IMR-90 (cell line): Measurements from ENCODE around the gene PEX11G. TPM values are rescaled to one million over a fixed set of nuclear protein-coding genes. Genes with fewer than 3 reads are reported as not detected.
A peak's percentile ranks its signal among the peaks of the same experiment; 100 is the strongest.

Experiments used
- ATAC-seq: fragments of 200-7000 bp; cut with Tn5 transposase; 2 replicates; pipeline ENCODE4 v1.9.1; 2020; ENCODE audit warnings: low read depth, mild to moderate bottlenecking, moderate library complexity
- BruUV-seq: library from RNA; stranded (reverse); fragments of 400-500 nt; replicated peaks from 2 replicates; lab custom pipeline; 2021; lab: Mats Ljungman, UMichigan
- CTCF ChIA-PET: fragments of 300-600 bp; formaldehyde crosslinking; extraction: SDS; loops from one replicate; lab custom pipeline; 2021; ENCODE audit warnings: antibody characterized with exemption; lab: Yijun Ruan, JAX
- POLR2A ChIA-PET: fragments of 300-600 bp; sonication (Branson Sonifier 250); formaldehyde crosslinking; loops from one replicate; lab custom pipeline; 2022; ENCODE audit warnings: antibody characterized with exemption; ENCODE audit not compliant: unreplicated experiment; lab: Charles Lee
- DNase-seq: peaks from one replicate; pipeline ENCODE4 v3.0.0; 2013
- H2AFZ ChIP-seq: replicated peaks from 2 replicates; pipeline ENCODE3; 2013; ENCODE audit warnings: low read length, mild to moderate bottlenecking; ENCODE audit not compliant: poor library complexity
- H2AK5ac ChIP-seq: 2 replicates; pipeline ENCODE4 v1.6.1; 2013; ENCODE audit warnings: low read depth, low read length, inconsistent platforms
- H2AK9ac ChIP-seq: replicated peaks from 2 replicates; pipeline ENCODE3; 2013; ENCODE audit warnings: mild to moderate bottlenecking, low read depth, low read length, moderate library complexity; ENCODE audit not compliant: poor library complexity
- H2BK120ac ChIP-seq: 2 replicates; pipeline ENCODE4 v1.6.1; 2013; ENCODE audit warnings: low read depth, low read length, inconsistent platforms
- H2BK15ac ChIP-seq: 3 replicates; pipeline ENCODE4 v1.6.1; 2013; ENCODE audit warnings: low read depth, low read length, inconsistent platforms
- H2BK20ac ChIP-seq: 2 replicates; pipeline ENCODE4 v1.6.1; 2013; ENCODE audit warnings: low read depth, mild to moderate bottlenecking, inconsistent platforms, low read length, moderate library complexity
- H2BK5ac ChIP-seq: 2 replicates; pipeline ENCODE4 v1.6.1; 2013; ENCODE audit warnings: mild to moderate bottlenecking, low read depth, low read length, inconsistent platforms; ENCODE audit not compliant: poor library complexity, severe bottlenecking
- H3K14ac ChIP-seq: replicated peaks from 2 replicates; pipeline ENCODE4 v1.6.1; 2013; ENCODE audit warnings: low read depth, low read length, inconsistent platforms
- H3K18ac ChIP-seq: 2 replicates; pipeline ENCODE4 v1.6.1; 2013; ENCODE audit warnings: low read depth, low read length, control low read depth
- H3K23ac ChIP-seq: 2 replicates; pipeline ENCODE4 v1.6.1; 2013; ENCODE audit warnings: low read depth, low read length, inconsistent platforms
- H3K27ac ChIP-seq: 2 replicates; pipeline ENCODE4 v1.5.1; 2013; ENCODE audit warnings: mild to moderate bottlenecking, control low read depth, low read length; ENCODE audit not compliant: insufficient read depth
- H3K27me3 ChIP-seq: 2 replicates; pipeline ENCODE4 v1.6.1; 2013; ENCODE audit warnings: low read length; ENCODE audit not compliant: control insufficient read depth, insufficient read depth
- H3K36me3 ChIP-seq: 2 replicates; pipeline ENCODE4 v1.6.1; 2013; ENCODE audit warnings: low read length, mixed read lengths; ENCODE audit not compliant: control insufficient read depth, insufficient read depth
- H3K4ac ChIP-seq: 2 replicates; pipeline ENCODE4 v1.6.1; 2013; ENCODE audit warnings: low read depth, low read length, inconsistent platforms
- H3K4me1 ChIP-seq: 2 replicates; pipeline ENCODE4 v1.6.1; 2013; ENCODE audit warnings: low read length, mixed read lengths; ENCODE audit not compliant: control insufficient read depth, insufficient read depth
- H3K4me2 ChIP-seq: 2 replicates; pipeline ENCODE4 v1.6.1; 2013; ENCODE audit warnings: low read depth, mild to moderate bottlenecking, control low read depth, low read length, moderate library complexity
- H3K4me3 ChIP-seq: 2 replicates; pipeline ENCODE4 v1.5.1; 2013; ENCODE audit warnings: low read depth, mild to moderate bottlenecking, control low read depth, low read length, moderate library complexity; ENCODE audit not compliant: insufficient read depth
- H3K56ac ChIP-seq: 2 replicates; pipeline ENCODE4 v1.6.1; 2013; ENCODE audit warnings: low read length, inconsistent platforms; ENCODE audit not compliant: insufficient read depth; ENCODE audit errors: extremely low read depth
- H3K79me1 ChIP-seq, 2 experiments: 2 replicates each; pipeline ENCODE4 v1.6.1; 2013; ENCODE audit warnings: low read length in 2 of 2, inconsistent platforms in 1 of 2, low read depth in 1 of 2
- H3K9ac ChIP-seq: 2 replicates; pipeline ENCODE4 v1.6.1; 2013; ENCODE audit warnings: low read depth, low read length, control low read depth
- H3K9me1 ChIP-seq: 2 replicates; pipeline ENCODE4 v1.6.1; 2013; ENCODE audit warnings: low read length, inconsistent platforms; ENCODE audit not compliant: insufficient read depth
- H3K9me3 ChIP-seq: 2 replicates; pipeline ENCODE4 v1.6.1; 2013; ENCODE audit warnings: low read length; ENCODE audit not compliant: control insufficient read depth, insufficient read depth
- H4K20me1 ChIP-seq: 2 replicates; pipeline ENCODE4 v1.6.1; 2013; ENCODE audit warnings: low read length, inconsistent platforms; ENCODE audit not compliant: insufficient read depth
- H4K5ac ChIP-seq: 2 replicates; pipeline ENCODE4 v1.6.1; 2013; ENCODE audit warnings: mild to moderate bottlenecking, low read depth, low read length, control low read depth
- H4K8ac ChIP-seq, 2 experiments: 2 replicates each; pipeline ENCODE4 v1.6.1; 2013; ENCODE audit warnings: low read depth in 2 of 2, low read length in 2 of 2, control low read depth in 1 of 2, inconsistent platforms in 1 of 2
- H4K91ac ChIP-seq: 2 replicates; pipeline ENCODE4 v1.6.1; 2013; ENCODE audit warnings: low read depth, low read length, inconsistent platforms; ENCODE audit not compliant: insufficient read depth
- BHLHE40 ChIP-seq: fragments of 150-350 bp; IDR thresholded peaks from 2 replicates; pipeline ENCODE4 v1.6.1; 2016; ENCODE audit warnings: mild to moderate bottlenecking, low read depth, low read length
- CEBPB ChIP-seq: IDR thresholded peaks from 2 replicates; pipeline ENCODE4 v1.6.1; 2012; ENCODE audit warnings: low read depth, low read length, improper control_type of control experiment
- MAFK ChIP-seq: IDR thresholded peaks from 2 replicates; pipeline ENCODE4 v1.6.1; 2012; ENCODE audit warnings: low read depth, low read length, improper control_type of control experiment
- MAZ ChIP-seq: IDR thresholded peaks from 2 replicates; pipeline ENCODE4 v1.6.1; 2012; ENCODE audit warnings: low read depth, mild to moderate bottlenecking, low read length, improper control_type of control experiment, moderate library complexity, borderline replicate concordance
- NFE2L2 ChIP-seq: fragments of 150-350 bp; IDR thresholded peaks from 2 replicates; pipeline ENCODE4 v1.6.1; 2016; ENCODE audit warnings: low read depth, mild to moderate bottlenecking, low read length
- RAD21 ChIP-seq: IDR thresholded peaks from 2 replicates; pipeline ENCODE4 v1.6.1; 2012; ENCODE audit warnings: low read length, improper control_type of control experiment
- RCOR1 ChIP-seq: IDR thresholded peaks from 2 replicates; pipeline ENCODE4 v1.6.1; 2012; ENCODE audit warnings: mild to moderate bottlenecking, low read length, improper control_type of control experiment; ENCODE audit not compliant: insufficient replicate concordance
- RFX5 ChIP-seq: IDR thresholded peaks from 2 replicates; pipeline ENCODE4 v1.8.0; 2012; ENCODE audit warnings: low read depth, mild to moderate bottlenecking, low read length, moderate library complexity
- WGBS, 2 experiments: methylation state at CpG; one replicate each; pipeline versions ENCODE4 v1.1.5 to v1.1.7; 2013; ENCODE audit warnings: missing lambda C conversion rate in 2 of 2; ENCODE audit not compliant: insufficient read length in 1 of 2; ENCODE audit errors: extremely low coverage in 2 of 2; 5-methylcytosine and 5-hydroxymethylcytosine counted together
- dilution Hi-C: fragments of 300-500 bp; cut with HindIII; formaldehyde crosslinking; loops from one replicate; pipeline ENCODE4 v1.14.3; 2018; ENCODE audit warnings: low sequenced_read_pairs; ENCODE audit not compliant: unreplicated experiment
- in situ Hi-C: fragments of 300-500 bp; cut with MboI; formaldehyde crosslinking; loops from 3 replicates; pipeline ENCODE4 v1.14.3; 2019; ENCODE audit warnings: low sequenced_read_pairs, inconsistent platforms, mixed read lengths
- intact Hi-C: fragments of 100-400 bp; cut with micrococcal nuclease; formaldehyde crosslinking; loops from 2 replicates; pipeline ENCODE4 v1.10.0; 2022
- polyA plus RNA-seq, 3 experiments: library from polyadenylated mRNA; depleted of rRNA; stranded (reverse); fragments of >200 nt; gene quantifications; 2 replicates each; pipeline ENCODE4 v1.2.3, GENCODE V29; 2012; ENCODE audit warnings: low replicate concordance in 1 of 3
- total RNA-seq: library from RNA; depleted of rRNA; stranded (reverse); fragments of >200 nt; gene quantifications from 2 replicates; pipeline ENCODE4 v1.2.3, GENCODE V29; 2012

The PEX11G gene
- total and polyA plus RNA-seq, 2 of the 4 experiments (the other 2 are of a cell fraction) = 0.72 to 1.7 TPM

DNA sequence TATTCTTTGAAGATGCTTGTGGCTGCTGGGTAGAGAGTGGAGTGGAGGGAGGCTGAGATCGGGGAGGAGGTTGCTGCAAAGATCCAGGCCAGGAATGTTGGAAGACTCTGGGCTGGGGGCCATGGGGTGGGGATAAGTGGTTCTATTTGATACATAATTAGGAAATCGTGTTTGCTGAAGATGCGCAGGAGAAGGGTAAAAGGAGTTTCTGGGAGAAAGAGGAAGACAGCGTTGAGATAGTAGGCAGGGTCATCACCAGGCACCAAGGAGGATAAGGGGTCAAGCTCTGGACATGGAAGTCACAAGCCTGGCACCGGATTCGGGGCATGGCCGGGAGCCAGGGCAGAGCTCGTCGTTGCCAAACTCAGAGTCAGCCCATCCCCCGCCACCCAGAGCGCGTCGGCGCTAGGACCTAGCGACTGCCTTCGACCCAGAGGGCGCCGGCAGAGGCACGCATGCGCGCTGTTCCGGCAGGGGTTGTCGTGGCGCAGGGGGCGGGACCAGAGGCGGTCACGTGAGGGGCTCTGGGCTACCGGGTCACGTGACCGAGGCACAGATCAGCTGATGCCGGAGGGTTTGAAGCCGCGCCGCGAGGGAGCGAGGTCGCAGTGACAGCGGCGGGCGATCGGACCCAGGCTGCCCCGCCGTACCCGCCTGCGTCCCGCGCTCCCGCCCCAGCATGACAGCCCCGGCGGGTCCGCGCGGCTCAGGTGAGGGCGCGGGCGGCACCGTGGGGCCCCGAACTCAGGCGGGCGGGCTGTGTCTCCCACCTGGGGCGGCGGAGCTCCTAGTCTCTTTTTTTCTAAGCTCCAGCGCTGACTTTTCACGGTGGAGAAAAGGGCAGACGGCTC, 33.5 kb upstream of the PEX11G start, which contains the start of gene MCOLN1 (continued):
- TF ChIP-seq MAZ = peak; percentile 68; the same call in 1 of the 2 replicates
- no peak for TF ChIP-seq RFX5
- no peak for TF ChIP-seq MAFK

DNA sequence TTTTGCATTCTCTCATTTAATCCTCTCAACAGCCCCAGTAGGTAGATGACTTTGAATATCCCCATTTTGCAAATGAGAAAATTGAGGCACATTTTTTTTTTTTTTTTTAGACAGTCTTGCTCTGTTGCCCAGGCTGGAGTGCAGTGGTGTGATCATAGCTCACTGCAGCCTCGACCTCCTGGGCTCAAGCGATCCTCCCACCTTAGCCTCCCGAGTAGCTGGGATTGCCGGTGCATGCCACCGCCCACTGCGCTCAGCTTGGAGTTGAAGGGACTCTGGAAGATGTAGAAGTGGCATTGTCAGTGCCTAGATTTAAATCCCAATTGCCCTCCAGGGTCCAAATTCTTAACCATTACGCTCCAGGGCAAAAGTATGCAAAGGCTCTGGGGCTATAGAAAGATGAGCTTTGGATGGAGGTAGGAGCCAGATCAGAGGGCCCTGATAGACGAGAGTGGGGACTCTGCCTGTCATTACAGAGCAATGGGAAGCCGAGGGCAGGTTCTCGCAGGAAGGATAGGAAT, 32.8 kb upstream of the PEX11G start:
- Histone ChIP-seq H2AK9ac (peak overlapping the region; percentile 94), H4K20me1 (no peaks in the 10 kb centered on the region), H3K56ac (peak overlapping the region; percentile 53; the same call in 1 of the 2 replicates), H2AK5ac (peak overlapping the region; percentile 95; the same call in 1 of the 2 replicates), H3K27me3 (no peaks in the 10 kb centered on the region), H3K23ac (peak overlapping the region; percentile 89), H3K27ac (peak overlapping the region; percentile 83; the same call in 1 of the 2 replicates), H2BK20ac (no peak overlapping the region), H3K14ac (peak overlapping the region; percentile 98), H4K8ac (peak overlapping the region; percentile 89 to 99), H3K36me3 (peaks cover 18% of the 10 kb centered on the region; the same call in 1 of the 2 replicates), H3K79me1 (peaks cover 17 to 42% of the 10 kb centered on the region in 2 experiments), H3K4me2 (peak overlapping the region; percentile 95), H3K9me3 (no peaks in the 10 kb centered on the region), H3K4me3 (peak overlapping the region; percentile 42), H4K5ac (peak overlapping the region; percentile 98), H2BK15ac (0 out of 3 replicates have a peak overlapping the region, but pooled peaks have one; percentile 16), H3K4ac (peak overlapping the region; percentile 97), H3K4me1 (peaks cover 8% of the 10 kb centered on the region; the same call in 1 of the 2 replicates), H2BK120ac (peak overlapping the region; percentile 64), H2BK5ac (peak overlapping the region; percentile 85), H3K9me1 (peaks cover 5% of the 10 kb centered on the region; the same call in 1 of the 2 replicates), H3K18ac (peak overlapping the region; percentile 75; the same call in 1 of the 2 replicates), H3K9ac (peak overlapping the region; percentile 73), H2AFZ (peak overlapping the region; percentile 97), H4K91ac (peak overlapping the region; percentile 91)
- 100% methylated on average over 1 of the region's 10 CpGs; no CpG with 5 or more reads in 1 of the 2 experiments for WGBS, 2 experiments
- dilution Hi-C loops = no loop called here
- ATAC-seq (no peak), DNase-seq (no peak)
- POLR2A ChIA-PET = no interaction called here
- in situ Hi-C loops = no loop called here
- CTCF ChIA-PET = interaction anchor here (0.5 kb wide), 1 partner anchor 193 kb away, joined by 3 read pairs; no protein-coding TSS in a partner anchor
- BruUV-seq = no TSS peak
- TF ChIP-seq CEBPB = no peak
- TF ChIP-seq MAFK = no peak
- no peak for TF ChIP-seq NFE2L2
- TF ChIP-seq RAD21 = no peak
- no peak for TF ChIP-seq BHLHE40
- no peak for TF ChIP-seq RCOR1
- intact Hi-C loops = loop anchor here (1.0 kb wide), 1 partner anchor 167 kb away; no protein-coding TSS in a partner anchor
